H1 (cell line): ENCODE measurements around the gene NHS. TPM values are rescaled to one million over a fixed set of nuclear protein-coding genes. Genes with fewer than 3 reads are reported as not detected.

ENCODE experiments used
- CTCF ChIA-PET: fragments of 300-600 bp; sonication (Branson Sonifier 250); formaldehyde crosslinking; loops from one replicate; lab custom pipeline; 2021; ENCODE audit not compliant: partially characterized antibody; lab: Charles Lee
- POLR2A ChIA-PET: fragments of 300-600 bp; sonication (Branson Sonifier 250); formaldehyde crosslinking; loops from one replicate; lab custom pipeline; 2021; ENCODE audit warnings: inconsistent platforms; ENCODE audit not compliant: partially characterized antibody; lab: Charles Lee
- DNase-seq, 2 experiments: peaks; one replicate each; pipeline versions ENCODE4 v3.0.0 to v3.0.0-alpha.2; 2010 to 2022; ENCODE audit warnings: low spot score in 2 of 2, low read depth in 1 of 2, mixed read lengths in 1 of 2
- FAIRE-seq: peaks from 2 replicates; lab custom pipeline; 2011; peaks lifted over from hg19 to GRCh38; lab: Jason Lieb, UNC
- H2AFZ ChIP-seq: 2 replicates; pipeline ENCODE4 v1.8.1; 2012; ENCODE audit warnings: low read length, inconsistent platforms
- H2AK5ac ChIP-seq: 2 replicates; pipeline ENCODE4 v1.6.1; 2013; ENCODE audit warnings: low read depth, low read length
- H2BK120ac ChIP-seq: replicated peaks from 2 replicates; pipeline ENCODE3; 2013; ENCODE audit warnings: low read depth, low read length, inconsistent platforms
- H2BK12ac ChIP-seq: 2 replicates; pipeline ENCODE4 v1.6.1; 2013; ENCODE audit warnings: low read depth, low read length
- H2BK15ac ChIP-seq: 2 replicates; pipeline ENCODE4 v1.6.1; 2013; ENCODE audit warnings: low read length
- H2BK20ac ChIP-seq: 2 replicates; pipeline ENCODE4 v1.6.1; 2013; ENCODE audit warnings: low read length
- H2BK5ac ChIP-seq: 2 replicates; pipeline ENCODE4 v1.6.1; 2013; ENCODE audit warnings: low read depth, low read length
- H3K14ac ChIP-seq: 2 replicates; pipeline ENCODE4 v1.6.1; 2013; ENCODE audit warnings: inconsistent platforms; ENCODE audit not compliant: insufficient read length
- H3K18ac ChIP-seq: 2 replicates; pipeline ENCODE4 v1.6.1; 2013; ENCODE audit warnings: low read length; ENCODE audit errors: extremely low read depth
- H3K23ac ChIP-seq: 2 replicates; pipeline ENCODE4 v1.6.1; 2013; ENCODE audit warnings: inconsistent platforms; ENCODE audit not compliant: insufficient read length
- H3K23me2 ChIP-seq: 2 replicates; pipeline ENCODE4 v1.6.1; 2013; ENCODE audit warnings: low read depth, low read length
- H3K27ac ChIP-seq: 2 replicates; pipeline ENCODE4 v1.6.1; 2011; ENCODE audit warnings: low read depth, low read length, inconsistent platforms
- H3K27me3 ChIP-seq, 4 experiments: replicated peaks in 1 of 4; 1 replicate in 1 of 4; 2 replicates in 3 of 4; pipeline versions ENCODE4 v1.6.1 to v1.8.1; 2011 to 2013; ENCODE audit warnings: low read length in 3 of 4, mild to moderate bottlenecking in 3 of 4, inconsistent platforms in 2 of 4, mixed read lengths in 2 of 4, moderate library complexity in 1 of 4; ENCODE audit not compliant: control insufficient read depth in 3 of 4, insufficient read depth in 3 of 4; ENCODE audit errors: extremely low read depth in 1 of 4
- H3K36me3 ChIP-seq, 4 experiments: 2 replicates each; pipeline versions ENCODE4 v1.6.1 to v1.8.1; 2011 to 2013; ENCODE audit warnings: mild to moderate bottlenecking in 4 of 4, low read length in 3 of 4, moderate library complexity in 2 of 4, control low read depth in 1 of 4, inconsistent platforms in 1 of 4; ENCODE audit not compliant: insufficient read depth in 4 of 4, control insufficient read depth in 2 of 4
- H3K4ac ChIP-seq: replicated peaks from 2 replicates; pipeline ENCODE3; 2013; ENCODE audit warnings: low read length, low read depth, mixed read lengths, inconsistent platforms; ENCODE audit not compliant: insufficient read length
- H3K4me1 ChIP-seq, 4 experiments: replicated peaks in 1 of 4; 1 replicate in 1 of 4; 2 replicates in 3 of 4; pipeline versions ENCODE4 v1.6.1 to v1.8.1; 2011 to 2013; ENCODE audit warnings: low read length in 3 of 4, inconsistent platforms in 2 of 4, mixed read lengths in 1 of 4; ENCODE audit not compliant: insufficient read depth in 4 of 4, control insufficient read depth in 3 of 4
- H3K4me2 ChIP-seq, 2 experiments: 2 replicates each; pipeline versions ENCODE4 v1.6.1 to v1.8.1; 2011 to 2013; ENCODE audit warnings: low read depth in 2 of 2, low read length in 2 of 2, control low read depth in 1 of 2, inconsistent platforms in 1 of 2, mild to moderate bottlenecking in 1 of 2; ENCODE audit not compliant: insufficient read depth in 1 of 2
- H3K4me3 ChIP-seq, 4 experiments: fragments of 200-600, 300-600 bp in 1 of 4; sonication (generic), shearing (Covaris generic), sonication (Bioruptor Twin) in 1 of 4; 2 replicates each; pipeline versions ENCODE4 v1.5.1 to v1.8.1; 2011 to 2016; ENCODE audit warnings: low read length in 4 of 4, low read depth in 3 of 4, control low read depth in 2 of 4, inconsistent platforms in 2 of 4, mild to moderate bottlenecking in 2 of 4, mixed read lengths in 1 of 4, moderate library complexity in 1 of 4; ENCODE audit not compliant: insufficient read depth in 2 of 4; ENCODE audit errors: extremely low read depth in 1 of 4
- H3K56ac ChIP-seq: replicated peaks from 2 replicates; pipeline ENCODE3; 2013; ENCODE audit warnings: low read depth, mild to moderate bottlenecking, mixed read lengths, low read length, inconsistent platforms; ENCODE audit not compliant: insufficient read length
- H3K79me1 ChIP-seq: 2 replicates; pipeline ENCODE4 v1.6.1; 2013; ENCODE audit warnings: low read depth, low read length, control low read depth
- H3K79me2 ChIP-seq, 2 experiments: 2 replicates each; pipeline versions ENCODE4 v1.6.1 to v1.8.1; 2012 to 2013; ENCODE audit warnings: low read length in 2 of 2, mild to moderate bottlenecking in 2 of 2, inconsistent platforms in 1 of 2; ENCODE audit not compliant: insufficient read depth in 2 of 2, control insufficient read depth in 1 of 2
- H3K9ac ChIP-seq, 4 experiments: replicated peaks in 1 of 4; 1 replicate in 1 of 4; 2 replicates in 3 of 4; pipeline versions ENCODE4 v1.6.1 to v1.8.1; 2011 to 2013; ENCODE audit warnings: low read depth in 3 of 4, low read length in 3 of 4, control low read depth in 2 of 4, mild to moderate bottlenecking in 2 of 4, moderate library complexity in 2 of 4, inconsistent platforms in 1 of 4; ENCODE audit errors: extremely low read depth in 1 of 4
- H3K9me3 ChIP-seq, 2 experiments: 2 replicates each; pipeline versions ENCODE4 v1.6.1 to v1.8.1; 2012 to 2013; ENCODE audit warnings: mild to moderate bottlenecking in 2 of 2, moderate library complexity in 2 of 2, control low read depth in 1 of 2, inconsistent platforms in 1 of 2, low read depth in 1 of 2, low read length in 1 of 2, mixed read lengths in 1 of 2; ENCODE audit not compliant: insufficient read depth in 2 of 2
- H4K20me1 ChIP-seq, 2 experiments: replicated peaks in 1 of 2; 2 replicates each; pipeline versions ENCODE3 to v1.8.1; 2011 to 2013; ENCODE audit warnings: inconsistent platforms in 2 of 2, low read length in 2 of 2, mild to moderate bottlenecking in 1 of 2; ENCODE audit not compliant: insufficient read depth in 2 of 2, control insufficient read depth in 1 of 2
- H4K5ac ChIP-seq: 2 replicates; pipeline ENCODE4 v1.6.1; 2013; ENCODE audit warnings: low read length, low read depth, mixed read lengths, inconsistent platforms; ENCODE audit not compliant: insufficient read length
- H4K8ac ChIP-seq: 2 replicates; pipeline ENCODE4 v1.8.0; 2013; ENCODE audit warnings: mild to moderate bottlenecking, moderate library complexity, low read length, inconsistent platforms; ENCODE audit not compliant: insufficient read depth; ENCODE audit errors: extremely low read depth
- H4K91ac ChIP-seq: replicated peaks from 2 replicates; pipeline ENCODE3; 2013; ENCODE audit warnings: low read length, mixed read lengths, inconsistent platforms; ENCODE audit not compliant: insufficient read length
- BACH1 ChIP-seq: IDR thresholded peaks from 2 replicates; pipeline ENCODE4 v1.6.1; 2012; ENCODE audit warnings: low read length, improper control_type of control experiment
- BRCA1 ChIP-seq: IDR thresholded peaks from 2 replicates; pipeline ENCODE4 v1.6.1; 2012; ENCODE audit warnings: low read depth, low read length, improper control_type of control experiment
- CBX5 ChIP-seq: fragments of 300-800, 300-1000 bp; sonication (generic); IDR thresholded peaks from 2 replicates; pipeline ENCODE4 v1.7.1; 2016; ENCODE audit warnings: antibody characterized with exemption, low read length, low read depth
- CEBPB ChIP-seq: IDR thresholded peaks from 2 replicates; pipeline ENCODE4 v1.6.1; 2012; ENCODE audit warnings: low read depth, low read length
- CREB1 ChIP-seq: IDR thresholded peaks from 2 replicates; pipeline ENCODE4 v1.6.1; 2012; ENCODE audit warnings: inconsistent platforms
- EZH2 ChIP-seq: fragments of 200-600 bp; sonication (generic); IDR thresholded peaks from 2 replicates; pipeline ENCODE4 v1.7.1; 2012; ENCODE audit warnings: low read depth, mild to moderate bottlenecking, moderate library complexity, low read length, inconsistent platforms; ENCODE audit not compliant: severe bottlenecking
- FOSL1 ChIP-seq: IDR thresholded peaks from 2 replicates; pipeline ENCODE4 v1.6.1; 2011; ENCODE audit warnings: mild to moderate bottlenecking, low read depth, low read length, moderate library complexity; ENCODE audit not compliant: insufficient read depth
- GABPA ChIP-seq: IDR thresholded peaks from 2 replicates; pipeline ENCODE4 v1.6.1; 2011; ENCODE audit warnings: mild to moderate bottlenecking, low read length, moderate library complexity, borderline replicate concordance; ENCODE audit not compliant: insufficient read depth
- KDM4A ChIP-seq: IDR thresholded peaks from one replicate; pipeline ENCODE4 v1.7.1; 2012; ENCODE audit warnings: low read depth, mild to moderate bottlenecking, moderate library complexity, low read length, inconsistent platforms; ENCODE audit not compliant: severe bottlenecking
- POLR2A ChIP-seq, 2 experiments: IDR thresholded peaks; 1 replicate in 1 of 2; 2 replicates in 1 of 2; pipeline ENCODE4 v1.6.1; 2011; ENCODE audit warnings: low read depth in 2 of 2, low read length in 2 of 2, mild to moderate bottlenecking in 2 of 2; ENCODE audit errors: control extremely low read depth in 1 of 2
- SAP30 ChIP-seq: fragments of 300-600 bp; sonication (generic); IDR thresholded peaks from 2 replicates; pipeline ENCODE4 v1.7.1; 2012; ENCODE audit warnings: low read length, moderate library complexity, mild to moderate bottlenecking, inconsistent platforms; ENCODE audit not compliant: insufficient read depth, insufficient replicate concordance
- SP4 ChIP-seq: IDR thresholded peaks from 2 replicates; pipeline ENCODE4 v1.6.1; 2012; ENCODE audit warnings: low read length, inconsistent platforms
- TAF1 ChIP-seq: IDR thresholded peaks from 2 replicates; pipeline ENCODE4 v1.6.1; 2011; ENCODE audit warnings: mild to moderate bottlenecking, low read depth, low read length
- TAF7 ChIP-seq: optimal IDR thresholded peaks from 2 replicates; pipeline ENCODE3; 2011; ENCODE audit warnings: low read depth, mild to moderate bottlenecking, inconsistent platforms, low read length, moderate library complexity, borderline replicate concordance
- TBP ChIP-seq: IDR thresholded peaks from 2 replicates; pipeline ENCODE4 v1.6.1; 2011; ENCODE audit warnings: low read depth, low read length, improper control_type of control experiment
- WGBS, 2 experiments: shearing (Covaris generic) in 1 of 2; methylation state at CpG; one replicate each; pipeline versions ENCODE4 v1.1.6 to v1.1.7; 2013 to 2015; ENCODE audit warnings: low lambda C conversion rate in 2 of 2, mixed read lengths in 2 of 2, inconsistent platforms in 1 of 2, low coverage in 1 of 2, missing lambda C conversion rate in 1 of 2; ENCODE audit not compliant: insufficient replicate concordance in 2 of 2, insufficient coverage in 1 of 2, insufficient read length in 1 of 2; ENCODE audit errors: extremely low coverage in 1 of 2, missing lambda C conversion rate in 1 of 2; 5-methylcytosine and 5-hydroxymethylcytosine counted together
- polyA plus RNA-seq, 7 experiments: library from polyadenylated mRNA; depleted of rRNA in 3 of 7; stranded (reverse) in 5 of 7; unstranded in 2 of 7; fragments of >200 nt in 5 of 7; fragments of 200-250 nt in 2 of 7; gene quantifications; 1 replicate in 5 of 7; 2 replicates in 1 of 7; 4 replicates in 1 of 7; pipeline versions ENCODE4 v1.2.1 to v1.2.3, GENCODE V29; 2011 to 2013; ENCODE audit warnings: missing spikeins in 2 of 7, mixed read lengths in 2 of 7
- total RNA-seq: library from RNA; stranded (reverse); fragmentation: NEBNext Ultra II Directional; extraction: Animal tissue kit (Norgen Biotek cat#: 25700); gene quantifications from 2 replicates; pipeline ENCODE4 v1.2.1, GENCODE V29; 2021

NHS gene
- total and polyA plus RNA-seq, 2 of the 8 experiments (the other 6 are each of a cell fraction or from before 2014, with no cell fraction given) = 2.2 to 6.7 TPM

DNA sequence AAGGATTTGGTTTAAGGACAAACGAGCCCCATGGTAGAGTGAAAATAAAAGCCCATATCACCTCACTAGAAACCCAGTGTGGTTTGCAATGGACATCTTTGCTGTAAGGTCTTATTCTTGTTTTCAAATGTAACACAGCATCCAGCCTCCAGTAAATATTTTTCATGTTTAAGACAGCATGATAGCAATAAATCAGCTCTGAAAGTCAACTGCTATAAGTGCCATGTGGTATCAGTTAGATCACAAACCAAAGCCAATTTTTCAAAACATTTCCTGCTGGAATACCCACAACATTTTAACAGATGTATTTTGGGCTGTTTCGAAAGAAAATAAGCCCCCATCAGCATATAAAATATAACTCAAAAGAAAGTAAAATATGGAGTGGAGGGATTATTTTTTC is 338.3 kb downstream of the NHS start:
- POLR2A ChIA-PET = no interaction called here

More for the DNA sequence above, 338.3 kb downstream of the NHS start:
- Histone ChIP-seq H3K79me2 (no peaks in the 10 kb centered on the region), H4K91ac (no peak overlapping the region), H3K4me1 (no peaks in the 10 kb centered on the region), H3K23ac (no peak overlapping the region), H3K14ac (no peak overlapping the region), H2BK120ac (no peak overlapping the region), H3K4me2 (no peak overlapping the region), H3K4ac (no peak overlapping the region), H3K9ac (no peak overlapping the region), H3K36me3 (no peaks in the 10 kb centered on the region), H3K27ac (no peak overlapping the region), H2BK15ac (no peak overlapping the region), H3K18ac (no peak overlapping the region), H2BK20ac (no peak overlapping the region), H3K23me2 (no peaks in the 10 kb centered on the region), H2AFZ (no peak overlapping the region), H3K4me3 (no peak overlapping the region), H4K5ac (no peak overlapping the region), H4K20me1 (no peaks in the 10 kb centered on the region), H3K79me1 (no peaks in the 10 kb centered on the region), H3K9me3 (no peaks in the 10 kb centered on the region), H2BK12ac (no peak overlapping the region), H4K8ac (no peak overlapping the region), H2AK5ac (no peak overlapping the region), H3K27me3 (no peaks in the 10 kb centered on the region; a peak in 2 of 7 replicates), H3K56ac (no peak overlapping the region), H2BK5ac (no peak overlapping the region)
- CTCF ChIA-PET = no interaction called here
- DNase-seq (no peak), FAIRE-seq (no peak)
- 54% methylated on average over 2 of the region's 2 CpGs; no CpG with 5 or more reads in 1 of the 2 experiments for WGBS, 2 experiments
- TF ChIP-seq CEBPB (no peak), TBP (no peak), TAF7 (no peak), POLR2A (IDR thresholded peaks at IDR 0.05; ENCODE audit: control extremely low read depth in 1 of 2, low read depth in 2 of 2, low read length in 2 of 2) (no peak), EZH2 (no peak), FOSL1 (no peak), TAF1 (no peak), GABPA (no peak), BACH1 (no peak), SP4 (no peak), KDM4A (no peak), CBX5 (no peak), BRCA1 (no peak), CREB1 (no peak), SAP30 (no peak)
